ENCODE measurements around the gene ARFGAP1. TPM values are rescaled to one million over a fixed set of nuclear protein-coding genes. Genes with fewer than 3 reads are reported as not detected.

The ARFGAP1 gene
- total and polyA plus RNA-seq, 2 experiments from 2014 or later, result 41.5 to 95.5 TPM

DNA sequence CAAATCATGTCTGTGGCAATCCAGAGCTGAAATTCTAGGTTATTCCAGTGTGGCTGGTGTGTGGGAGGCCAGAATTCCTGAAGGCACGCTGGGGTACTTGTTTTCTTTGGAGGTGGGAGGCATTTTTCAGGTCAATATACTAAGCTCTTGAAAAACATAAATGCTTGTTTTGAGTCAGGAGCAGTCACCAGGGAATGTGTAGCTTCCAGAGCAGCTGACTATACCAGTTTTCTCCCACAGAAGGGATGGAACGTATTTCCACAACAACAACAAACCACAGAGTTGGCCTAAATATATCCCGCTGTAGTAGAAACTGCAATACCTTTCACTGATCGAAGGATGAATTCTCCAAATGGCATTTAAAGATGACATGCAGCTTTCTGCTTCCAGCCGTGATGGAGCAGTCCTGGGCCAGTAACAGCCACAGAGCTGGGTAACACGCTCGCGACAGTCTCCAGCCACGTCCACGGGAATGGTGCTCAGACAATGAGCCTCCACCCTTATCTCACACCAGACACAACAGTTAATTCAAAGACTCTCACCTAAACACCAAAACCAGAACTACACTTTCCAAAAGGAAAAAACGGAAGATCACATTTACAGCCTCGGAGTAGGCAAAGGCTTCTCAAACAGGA lies 65.3 kb downstream of the ARFGAP1 start:
- H3K27ac ChIP-seq (ENCODE audit: low read depth), result no peak overlapping the region
- no peaks in the 10 kb centered on the region for H3K36me3 ChIP-seq (ENCODE audit: insufficient read depth)
- peaks cover 3% of the 10 kb centered on the region; the same call in 1 of the 2 replicates for H3K9me2 ChIP-seq (ENCODE audit: insufficient read depth)
- no peaks in the 10 kb centered on the region for H4K20me1 ChIP-seq (replicated peaks; ENCODE audit: insufficient read depth)
- Mint-ChIP-seq H3K27me3 (ENCODE audit: insufficient read depth, low read depth, poor library complexity) (peaks cover 28% of the 10 kb centered on the region), H3K36me3 (ENCODE audit: low read depth) (peaks cover 13% of the 10 kb centered on the region), H3K4me3 (no peak overlapping the region), H3K27ac (no peak overlapping the region), H3K9me3 (peaks cover 33% of the 10 kb centered on the region), H3K4me1 (peaks cover 7% of the 10 kb centered on the region; the same call in 1 of the 3 replicates)
- ATAC-seq (no peak), DNase-seq (ENCODE audit: low spot score) (no peak)
- H3K79me2 ChIP-seq (replicated peaks; ENCODE audit: insufficient read depth), result no peaks in the 10 kb centered on the region
- H3K4me2 ChIP-seq, result no peak overlapping the region
- no peak overlapping the region for H2AFZ ChIP-seq
- no peak overlapping the region for H3K4me3 ChIP-seq
- H3F3A ChIP-seq (replicated peaks; ENCODE audit: low read depth), result no peaks in the 10 kb centered on the region
- TF ChIP-seq NANOG (IDR thresholded peaks at IDR 0.05; ENCODE audit: borderline replicate concordance) (no peak), ZNF462 (CRISPR knock-in tag; IDR thresholded peaks at IDR 0.05) (no peak), ZNF331 (CRISPR knock-in tag; IDR thresholded peaks at IDR 0.05; ENCODE audit: low read depth) (no peak), EZH2 (IDR thresholded peaks at IDR 0.05; ENCODE audit: low read depth, unreplicated experiment) (no peak), CREB1 (CRISPR knock-in tag; IDR thresholded peaks at IDR 0.05; ENCODE audit: low read depth) (no peak), EZH2phosphoT487 (IDR thresholded peaks at IDR 0.05; ENCODE audit: unreplicated experiment) (no peak), JUNB (IDR thresholded peaks at IDR 0.05; ENCODE audit: unreplicated experiment) (no peak), REST (IDR thresholded peaks at IDR 0.05; ENCODE audit: unreplicated experiment) (no peak), ZNF114 (CRISPR knock-in tag; IDR thresholded peaks at IDR 0.05) (no peak), STAT1 (IDR thresholded peaks at IDR 0.05; ENCODE audit: unreplicated experiment) (no peak)
- TF ChIP-seq, protein P1, sequence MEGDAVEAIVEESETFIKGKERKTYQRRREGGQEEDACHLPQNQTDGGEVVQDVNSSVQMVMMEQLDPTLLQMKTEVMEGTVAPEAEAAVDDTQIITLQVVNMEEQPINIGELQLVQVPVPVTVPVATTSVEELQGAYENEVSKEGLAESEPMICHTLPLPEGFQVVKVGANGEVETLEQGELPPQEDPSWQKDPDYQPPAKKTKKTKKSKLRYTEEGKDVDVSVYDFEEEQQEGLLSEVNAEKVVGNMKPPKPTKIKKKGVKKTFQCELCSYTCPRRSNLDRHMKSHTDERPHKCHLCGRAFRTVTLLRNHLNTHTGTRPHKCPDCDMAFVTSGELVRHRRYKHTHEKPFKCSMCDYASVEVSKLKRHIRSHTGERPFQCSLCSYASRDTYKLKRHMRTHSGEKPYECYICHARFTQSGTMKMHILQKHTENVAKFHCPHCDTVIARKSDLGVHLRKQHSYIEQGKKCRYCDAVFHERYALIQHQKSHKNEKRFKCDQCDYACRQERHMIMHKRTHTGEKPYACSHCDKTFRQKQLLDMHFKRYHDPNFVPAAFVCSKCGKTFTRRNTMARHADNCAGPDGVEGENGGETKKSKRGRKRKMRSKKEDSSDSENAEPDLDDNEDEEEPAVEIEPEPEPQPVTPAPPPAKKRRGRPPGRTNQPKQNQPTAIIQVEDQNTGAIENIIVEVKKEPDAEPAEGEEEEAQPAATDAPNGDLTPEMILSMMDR (conservative IDR thresholded peaks at IDR 0.05; ENCODE audit: low read depth in 2 of 2), result no peak
- TF ChIP-seq, protein P2, sequence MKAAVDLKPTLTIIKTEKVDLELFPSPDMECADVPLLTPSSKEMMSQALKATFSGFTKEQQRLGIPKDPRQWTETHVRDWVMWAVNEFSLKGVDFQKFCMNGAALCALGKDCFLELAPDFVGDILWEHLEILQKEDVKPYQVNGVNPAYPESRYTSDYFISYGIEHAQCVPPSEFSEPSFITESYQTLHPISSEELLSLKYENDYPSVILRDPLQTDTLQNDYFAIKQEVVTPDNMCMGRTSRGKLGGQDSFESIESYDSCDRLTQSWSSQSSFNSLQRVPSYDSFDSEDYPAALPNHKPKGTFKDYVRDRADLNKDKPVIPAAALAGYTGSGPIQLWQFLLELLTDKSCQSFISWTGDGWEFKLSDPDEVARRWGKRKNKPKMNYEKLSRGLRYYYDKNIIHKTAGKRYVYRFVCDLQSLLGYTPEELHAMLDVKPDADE (IDR thresholded peaks at IDR 0.05), result no peak
- no peaks in the 10 kb centered on the region for H3K4me1 ChIP-seq (ENCODE audit: insufficient read depth)
- no peaks in the 10 kb centered on the region for H3K27me3 ChIP-seq (ENCODE audit: insufficient read depth)
